A549 (cell line): ENCODE data around the gene DDX10.
A peak's percentile ranks its signal among the peaks of the same experiment; 100 is the strongest.

Experiments
- BHLHE40 ChIP-seq: IDR thresholded peaks from 2 replicates; pipeline ENCODE4 v1.6.1; 2012; ENCODE audit warnings: low read depth, low read length, inconsistent platforms
- CHD4 ChIP-seq: fragments of 200-600 bp; sonication (generic); IDR thresholded peaks from 2 replicates; pipeline ENCODE4 v1.6.1; 2016; ENCODE audit warnings: antibody characterized with exemption, mild to moderate bottlenecking, borderline replicate concordance
- NR3C1 ChIP-seq: fragments of >200 bp; sonication (Bioruptor Twin); formaldehyde crosslinking; IDR thresholded peaks from 3 replicates; pipeline ENCODE4 v1.6.1; 2017
- POLR2A ChIP-seq: IDR thresholded peaks from 2 replicates; pipeline ENCODE4 v1.6.1; 2012; ENCODE audit warnings: mild to moderate bottlenecking, low read length
- RCOR1 ChIP-seq: fragments of 150-350 bp; IDR thresholded peaks from 2 replicates; pipeline ENCODE4 v1.6.1; 2014; ENCODE audit warnings: antibody characterized with exemption, low read length, low read depth
- RNF2 ChIP-seq: fragments of 200-600 bp; sonication (generic); IDR thresholded peaks from 2 replicates; pipeline ENCODE4 v1.6.1; 2016; ENCODE audit warnings: low read depth, mild to moderate bottlenecking, antibody characterized with exemption, moderate library complexity, borderline replicate concordance
- SMC3 ChIP-seq: fragments of >200 bp; sonication (Bioruptor Twin); formaldehyde crosslinking; IDR thresholded peaks from 3 replicates; pipeline ENCODE4 v1.6.1; 2018; ENCODE audit warnings: inconsistent platforms
- ZC3H11A ChIP-seq: fragments of 450-650 bp; IDR thresholded peaks from 2 replicates; pipeline ENCODE4 v1.6.1; 2014; ENCODE audit warnings: antibody characterized with exemption, mild to moderate bottlenecking
- ZNF302 ChIP-seq: fragments of 250-450 bp; sonication (Bioruptor Pico); IDR thresholded peaks from 2 replicates; pipeline ENCODE4 v1.9.0; 2021; ENCODE audit warnings: inconsistent platforms, mild to moderate bottlenecking, moderate library complexity
- TF ChIP-seq, protein P1 (sequence below): fragments of >200 bp; sonication (Bioruptor Twin); formaldehyde crosslinking; IDR thresholded peaks from 3 replicates; pipeline ENCODE4 v1.5.1; 2016
- TF ChIP-seq, protein P2 (sequence below): IDR thresholded peaks from 2 replicates; pipeline ENCODE4 v1.6.1; 2012; ENCODE audit warnings: low read depth, borderline replicate concordance
- TF ChIP-seq, protein P3 (sequence below): fragments of 200-600 bp; sonication (generic); IDR thresholded peaks from 2 replicates; pipeline ENCODE4 v1.6.1; 2016; ENCODE audit warnings: antibody characterized with exemption, mild to moderate bottlenecking, moderate library complexity
- TF ChIP-seq, protein P4 (sequence below): IDR thresholded peaks from 2 replicates; pipeline ENCODE4 v1.6.1; 2012

DNA sequence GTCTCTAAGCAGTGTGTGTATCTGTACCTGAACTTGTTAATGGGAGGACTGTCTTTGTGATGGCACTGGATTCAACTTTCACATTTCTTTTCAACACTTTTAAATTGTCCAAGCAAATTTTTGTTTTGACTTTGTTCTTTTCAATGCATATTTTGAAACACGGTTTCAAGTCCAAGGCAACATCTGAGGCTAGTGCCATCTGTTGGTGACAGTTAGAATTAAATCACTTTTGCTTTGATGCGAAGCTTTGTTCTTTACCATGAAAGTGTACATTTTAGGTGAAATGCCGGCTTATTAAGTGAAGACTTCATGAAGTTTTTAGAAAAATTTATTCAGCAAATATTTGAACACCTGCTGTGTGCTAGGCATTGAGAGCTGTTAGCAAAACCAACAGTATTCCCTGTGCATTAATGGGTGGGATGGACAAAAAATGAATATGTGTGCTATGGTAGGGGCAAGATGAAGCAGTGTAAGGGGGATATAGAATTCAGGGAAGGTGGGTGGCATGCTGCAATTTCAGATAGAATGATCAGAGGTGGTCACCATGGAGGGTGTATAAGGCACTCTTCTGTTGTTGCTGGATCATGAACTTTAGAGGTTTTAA, 70.2 kb downstream of the DDX10 start:
- TF ChIP-seq SMC3 (no peak), RNF2 (no peak), BHLHE40 (no peak), ZC3H11A (no peak), POLR2A (no peak), CHD4 (no peak), ZNF302 (CRISPR knock-in tag) (no peak), RCOR1 (no peak), NR3C1 (no peak)
- TF ChIP-seq, protein P1, sequence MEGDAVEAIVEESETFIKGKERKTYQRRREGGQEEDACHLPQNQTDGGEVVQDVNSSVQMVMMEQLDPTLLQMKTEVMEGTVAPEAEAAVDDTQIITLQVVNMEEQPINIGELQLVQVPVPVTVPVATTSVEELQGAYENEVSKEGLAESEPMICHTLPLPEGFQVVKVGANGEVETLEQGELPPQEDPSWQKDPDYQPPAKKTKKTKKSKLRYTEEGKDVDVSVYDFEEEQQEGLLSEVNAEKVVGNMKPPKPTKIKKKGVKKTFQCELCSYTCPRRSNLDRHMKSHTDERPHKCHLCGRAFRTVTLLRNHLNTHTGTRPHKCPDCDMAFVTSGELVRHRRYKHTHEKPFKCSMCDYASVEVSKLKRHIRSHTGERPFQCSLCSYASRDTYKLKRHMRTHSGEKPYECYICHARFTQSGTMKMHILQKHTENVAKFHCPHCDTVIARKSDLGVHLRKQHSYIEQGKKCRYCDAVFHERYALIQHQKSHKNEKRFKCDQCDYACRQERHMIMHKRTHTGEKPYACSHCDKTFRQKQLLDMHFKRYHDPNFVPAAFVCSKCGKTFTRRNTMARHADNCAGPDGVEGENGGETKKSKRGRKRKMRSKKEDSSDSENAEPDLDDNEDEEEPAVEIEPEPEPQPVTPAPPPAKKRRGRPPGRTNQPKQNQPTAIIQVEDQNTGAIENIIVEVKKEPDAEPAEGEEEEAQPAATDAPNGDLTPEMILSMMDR: peak; percentile 46
- TF ChIP-seq, protein P2, sequence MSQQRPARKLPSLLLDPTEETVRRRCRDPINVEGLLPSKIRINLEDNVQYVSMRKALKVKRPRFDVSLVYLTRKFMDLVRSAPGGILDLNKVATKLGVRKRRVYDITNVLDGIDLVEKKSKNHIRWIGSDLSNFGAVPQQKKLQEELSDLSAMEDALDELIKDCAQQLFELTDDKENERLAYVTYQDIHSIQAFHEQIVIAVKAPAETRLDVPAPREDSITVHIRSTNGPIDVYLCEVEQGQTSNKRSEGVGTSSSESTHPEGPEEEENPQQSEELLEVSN: no peak
- TF ChIP-seq, protein P3, sequence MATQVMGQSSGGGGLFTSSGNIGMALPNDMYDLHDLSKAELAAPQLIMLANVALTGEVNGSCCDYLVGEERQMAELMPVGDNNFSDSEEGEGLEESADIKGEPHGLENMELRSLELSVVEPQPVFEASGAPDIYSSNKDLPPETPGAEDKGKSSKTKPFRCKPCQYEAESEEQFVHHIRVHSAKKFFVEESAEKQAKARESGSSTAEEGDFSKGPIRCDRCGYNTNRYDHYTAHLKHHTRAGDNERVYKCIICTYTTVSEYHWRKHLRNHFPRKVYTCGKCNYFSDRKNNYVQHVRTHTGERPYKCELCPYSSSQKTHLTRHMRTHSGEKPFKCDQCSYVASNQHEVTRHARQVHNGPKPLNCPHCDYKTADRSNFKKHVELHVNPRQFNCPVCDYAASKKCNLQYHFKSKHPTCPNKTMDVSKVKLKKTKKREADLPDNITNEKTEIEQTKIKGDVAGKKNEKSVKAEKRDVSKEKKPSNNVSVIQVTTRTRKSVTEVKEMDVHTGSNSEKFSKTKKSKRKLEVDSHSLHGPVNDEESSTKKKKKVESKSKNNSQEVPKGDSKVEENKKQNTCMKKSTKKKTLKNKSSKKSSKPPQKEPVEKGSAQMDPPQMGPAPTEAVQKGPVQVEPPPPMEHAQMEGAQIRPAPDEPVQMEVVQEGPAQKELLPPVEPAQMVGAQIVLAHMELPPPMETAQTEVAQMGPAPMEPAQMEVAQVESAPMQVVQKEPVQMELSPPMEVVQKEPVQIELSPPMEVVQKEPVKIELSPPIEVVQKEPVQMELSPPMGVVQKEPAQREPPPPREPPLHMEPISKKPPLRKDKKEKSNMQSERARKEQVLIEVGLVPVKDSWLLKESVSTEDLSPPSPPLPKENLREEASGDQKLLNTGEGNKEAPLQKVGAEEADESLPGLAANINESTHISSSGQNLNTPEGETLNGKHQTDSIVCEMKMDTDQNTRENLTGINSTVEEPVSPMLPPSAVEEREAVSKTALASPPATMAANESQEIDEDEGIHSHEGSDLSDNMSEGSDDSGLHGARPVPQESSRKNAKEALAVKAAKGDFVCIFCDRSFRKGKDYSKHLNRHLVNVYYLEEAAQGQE: no peak
- TF ChIP-seq, protein P4, sequence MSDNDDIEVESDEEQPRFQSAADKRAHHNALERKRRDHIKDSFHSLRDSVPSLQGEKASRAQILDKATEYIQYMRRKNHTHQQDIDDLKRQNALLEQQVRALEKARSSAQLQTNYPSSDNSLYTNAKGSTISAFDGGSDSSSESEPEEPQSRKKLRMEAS: no peak
